HG03103 (cell line): ENCODE measurements around the gene ATP5IF1.

Experiments
- ATAC-seq: cut with Tn5 transposase; IDR thresholded peaks from one replicate; pipeline ENCODE4 v1.9.1; 2021; ENCODE audit warnings: low read depth; ENCODE audit not compliant: unreplicated experiment

ATP5IF1 gene

GRCh38 chr1:28235755-28236655 lies at the start of gene ATP5IF1:
Gene ATP5IF1 (plus strand): TSS chr1:28236124. CDS start chr1:28236184, 60 bp downstream.
- ATAC-seq: peak; percentile 75

- ATAC-seq: no peak
Measured at GRCh38 chr1:28190337-28190979, 45.5 kb upstream of the ATP5IF1 start.

- no peak for ATAC-seq
Measured at GRCh38 chr1:28190996-28191645, 44.8 kb upstream of the ATP5IF1 start.

- ATAC-seq: no peak
Measured at GRCh38 chr1:28193701-28194161, 42.2 kb upstream of the ATP5IF1 start.

- ATAC-seq: no peak
Measured at GRCh38 chr1:28194326-28195035, 41.4 kb upstream of the ATP5IF1 start.

GRCh38 chr1:28195780-28196179 lies 40.1 kb upstream of the ATP5IF1 start:
- no peak for ATAC-seq

GRCh38 chr1:28196330-28196729 lies 39.6 kb upstream of the ATP5IF1 start:
- no peak for ATAC-seq

GRCh38 chr1:28197682-28198415 lies 38.1 kb upstream of the ATP5IF1 start:
- ATAC-seq: no peak

GRCh38 chr1:28199328-28200233 lies 36.3 kb upstream of the ATP5IF1 start:
- peak; percentile 86 for ATAC-seq

GRCh38 chr1:28200234-28200873 lies 35.6 kb upstream of the ATP5IF1 start:
- no peak for ATAC-seq

GRCh38 chr1:28205243-28205642 lies 30.7 kb upstream of the ATP5IF1 start:
- ATAC-seq: no peak

GRCh38 chr1:28208818-28209441 lies 27.0 kb upstream of the ATP5IF1 start:
- no peak for ATAC-seq

- no peak for ATAC-seq
Measured at GRCh38 chr1:28209700-28210099, 26.2 kb upstream of the ATP5IF1 start.

GRCh38 chr1:28213315-28213714 lies 22.6 kb upstream of the ATP5IF1 start:
- no peak for ATAC-seq

- no peak for ATAC-seq
Measured at GRCh38 chr1:28229089-28229488, 6.8 kb upstream of the ATP5IF1 start.

GRCh38 chr1:28229996-28230395 lies 5.9 kb upstream of the ATP5IF1 start:
- no peak for ATAC-seq

- ATAC-seq: peak; percentile 57
Measured at GRCh38 chr1:28232558-28233263, 3.2 kb upstream of the ATP5IF1 start, which contains the start of gene DNAJC8. Gene DNAJC8 (minus strand): TSS chr1:28233029. CDS start chr1:28232998, 31 bp downstream.
